Measurements from ENCODE around the gene POLR3E.

DNA sequence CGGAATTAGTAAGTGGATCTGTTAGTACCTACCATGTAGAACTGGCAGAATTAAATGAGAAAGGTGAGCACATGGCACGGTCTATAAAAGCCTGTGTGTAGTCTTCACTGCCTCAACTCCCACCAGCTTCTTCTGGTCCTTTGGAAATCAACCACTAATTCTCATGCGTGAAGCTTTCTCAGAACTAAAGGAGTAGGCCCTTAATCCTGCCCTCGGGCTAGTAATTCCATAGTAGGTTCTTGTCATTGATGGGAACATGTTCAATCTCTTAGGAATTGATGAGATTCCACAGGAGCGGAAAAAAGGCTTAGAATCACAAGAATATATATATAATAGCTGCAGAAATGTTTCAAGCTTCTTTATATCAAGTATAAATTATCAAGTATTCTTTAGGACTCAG, 55.5 kb downstream of the POLR3E start:
- TF ChIP-seq, protein P1, sequence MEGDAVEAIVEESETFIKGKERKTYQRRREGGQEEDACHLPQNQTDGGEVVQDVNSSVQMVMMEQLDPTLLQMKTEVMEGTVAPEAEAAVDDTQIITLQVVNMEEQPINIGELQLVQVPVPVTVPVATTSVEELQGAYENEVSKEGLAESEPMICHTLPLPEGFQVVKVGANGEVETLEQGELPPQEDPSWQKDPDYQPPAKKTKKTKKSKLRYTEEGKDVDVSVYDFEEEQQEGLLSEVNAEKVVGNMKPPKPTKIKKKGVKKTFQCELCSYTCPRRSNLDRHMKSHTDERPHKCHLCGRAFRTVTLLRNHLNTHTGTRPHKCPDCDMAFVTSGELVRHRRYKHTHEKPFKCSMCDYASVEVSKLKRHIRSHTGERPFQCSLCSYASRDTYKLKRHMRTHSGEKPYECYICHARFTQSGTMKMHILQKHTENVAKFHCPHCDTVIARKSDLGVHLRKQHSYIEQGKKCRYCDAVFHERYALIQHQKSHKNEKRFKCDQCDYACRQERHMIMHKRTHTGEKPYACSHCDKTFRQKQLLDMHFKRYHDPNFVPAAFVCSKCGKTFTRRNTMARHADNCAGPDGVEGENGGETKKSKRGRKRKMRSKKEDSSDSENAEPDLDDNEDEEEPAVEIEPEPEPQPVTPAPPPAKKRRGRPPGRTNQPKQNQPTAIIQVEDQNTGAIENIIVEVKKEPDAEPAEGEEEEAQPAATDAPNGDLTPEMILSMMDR (IDR thresholded peaks at IDR 0.05; ENCODE audit: extremely low read depth in 1 of 2, insufficient read depth in 1 of 2, low read depth in 1 of 2, low read length in 2 of 2): no peak
- no peak for TF ChIP-seq POLR2A (IDR thresholded peaks at IDR 0.05; ENCODE audit: low read depth, low read length)
- TF ChIP-seq GATA2 (IDR thresholded peaks at IDR 0.05; ENCODE audit: insufficient read depth, insufficient read length, low read depth, low read length): no peak
- TF ChIP-seq EZH2 (IDR thresholded peaks at IDR 0.05; ENCODE audit: borderline replicate concordance, low read depth, low read length, severe bottlenecking): no peak
- no peak for TF ChIP-seq MYC (IDR thresholded peaks at IDR 0.05; ENCODE audit: low read depth, low read length)
